H9 (cell line): ENCODE data around the gene GTPBP4. TPM values are rescaled to one million over a fixed set of nuclear protein-coding genes. Genes with fewer than 3 reads are reported as not detected.

Experiments
- DNase-seq: peaks from one replicate; pipeline ENCODE4 v3.0.0-alpha.2; 2017
- H2AFZ ChIP-seq: one replicate; pipeline ENCODE4 v1.6.1; 2013; ENCODE audit warnings: mild to moderate bottlenecking, low read length, control low read depth, moderate library complexity
- H2AK5ac ChIP-seq: 2 replicates; pipeline ENCODE4 v1.6.1; 2013; ENCODE audit warnings: low read length, control low read depth, mixed read lengths; ENCODE audit not compliant: insufficient read length
- H2BK120ac ChIP-seq: one replicate; pipeline ENCODE4 v1.6.1; 2013; ENCODE audit warnings: low read depth, mild to moderate bottlenecking, low read length, control low read depth, inconsistent platforms; ENCODE audit not compliant: poor library complexity, severe bottlenecking
- H2BK12ac ChIP-seq: 2 replicates; pipeline ENCODE4 v1.6.1; 2013; ENCODE audit warnings: low read length, control low read depth, mixed read lengths, low read depth; ENCODE audit not compliant: insufficient read length
- H2BK15ac ChIP-seq: 2 replicates; pipeline ENCODE4 v1.6.1; 2013; ENCODE audit warnings: low read depth, low read length, control low read depth
- H2BK20ac ChIP-seq: one replicate; pipeline ENCODE4 v1.6.1; 2013; ENCODE audit warnings: low read depth, mild to moderate bottlenecking, low read length, control low read depth, inconsistent platforms; ENCODE audit not compliant: poor library complexity, severe bottlenecking
- H2BK5ac ChIP-seq: 2 replicates; pipeline ENCODE4 v1.6.1; 2013; ENCODE audit warnings: low read length, control low read depth, mixed read lengths; ENCODE audit not compliant: insufficient read length
- H3K14ac ChIP-seq: 2 replicates; pipeline ENCODE4 v1.6.1; 2013; ENCODE audit warnings: low read length, control low read depth; ENCODE audit not compliant: insufficient read depth
- H3K18ac ChIP-seq: 2 replicates; pipeline ENCODE4 v1.6.1; 2013; ENCODE audit warnings: low read depth, mild to moderate bottlenecking, mixed read lengths, low read length, control low read depth; ENCODE audit not compliant: insufficient read length
- H3K23ac ChIP-seq: 2 replicates; pipeline ENCODE4 v1.6.1; 2013; ENCODE audit warnings: low read length, control low read depth, mixed read lengths, low read depth; ENCODE audit not compliant: insufficient read length
- H3K23me2 ChIP-seq: 2 replicates; pipeline ENCODE4 v1.6.1; 2013; ENCODE audit warnings: low read depth, mild to moderate bottlenecking, mixed read lengths, low read length, control low read depth; ENCODE audit not compliant: insufficient read length, poor library complexity, severe bottlenecking
- H3K27ac ChIP-seq: 2 replicates; pipeline ENCODE4 v1.5.1; 2013; ENCODE audit warnings: low read length, control low read depth, mixed read lengths, low read depth; ENCODE audit not compliant: insufficient read length
- H3K27me3 ChIP-seq: 2 replicates; pipeline ENCODE4 v1.6.1; 2013; ENCODE audit warnings: low read length, control low read depth, inconsistent platforms; ENCODE audit not compliant: insufficient read depth
- H3K4ac ChIP-seq: 2 replicates; pipeline ENCODE4 v1.6.1; 2013; ENCODE audit warnings: low read depth, mild to moderate bottlenecking, control low read depth, inconsistent platforms, low read length, moderate library complexity
- H3K4me1 ChIP-seq: 2 replicates; pipeline ENCODE4 v1.6.1; 2013; ENCODE audit warnings: low read length, control low read depth, inconsistent platforms; ENCODE audit not compliant: insufficient read depth
- H3K4me2 ChIP-seq: 2 replicates; pipeline ENCODE4 v1.6.1; 2013; ENCODE audit warnings: low read length, control low read depth, mixed read lengths; ENCODE audit not compliant: insufficient read length, insufficient read depth
- H3K56ac ChIP-seq: 2 replicates; pipeline ENCODE4 v1.6.1; 2013; ENCODE audit warnings: low read depth, mild to moderate bottlenecking, mixed read lengths, low read length, control low read depth; ENCODE audit not compliant: insufficient read length
- H3K79me1 ChIP-seq: 2 replicates; pipeline ENCODE4 v1.6.1; 2013; ENCODE audit warnings: low read depth, mild to moderate bottlenecking, moderate library complexity, low read length, control low read depth, inconsistent platforms; ENCODE audit not compliant: insufficient read depth, poor library complexity, severe bottlenecking
- H3K79me2 ChIP-seq: 2 replicates; pipeline ENCODE4 v1.6.1; 2013; ENCODE audit warnings: low read length, control low read depth, inconsistent platforms; ENCODE audit not compliant: insufficient read depth
- H3K9ac ChIP-seq: 2 replicates; pipeline ENCODE4 v1.6.1; 2013; ENCODE audit warnings: low read length, control low read depth, mixed read lengths; ENCODE audit not compliant: insufficient read length; ENCODE audit errors: extremely low read depth
- H3K9me3 ChIP-seq: one replicate; pipeline ENCODE4 v1.6.1; 2013; ENCODE audit warnings: low read depth, low read length, inconsistent platforms; ENCODE audit not compliant: control insufficient read depth
- H3T11ph ChIP-seq: one replicate; pipeline ENCODE4 v1.6.1; 2013; ENCODE audit warnings: mild to moderate bottlenecking, low read length, control low read depth, inconsistent platforms
- H4K20me1 ChIP-seq: one replicate; pipeline ENCODE4 v1.6.1; 2013; ENCODE audit not compliant: control insufficient read depth, insufficient read length, insufficient read depth
- H4K5ac ChIP-seq: 2 replicates; pipeline ENCODE4 v1.6.1; 2013; ENCODE audit warnings: low read depth, mild to moderate bottlenecking, mixed read lengths, low read length, control low read depth; ENCODE audit not compliant: insufficient read length
- H4K8ac ChIP-seq: replicated peaks from 2 replicates; pipeline ENCODE4 v1.6.1; 2013; ENCODE audit warnings: low read length, control low read depth, mixed read lengths, low read depth; ENCODE audit not compliant: insufficient read length
- H4K91ac ChIP-seq: 2 replicates; pipeline ENCODE4 v1.6.1; 2013; ENCODE audit warnings: low read depth, mild to moderate bottlenecking, moderate library complexity, mixed read lengths, low read length, control low read depth; ENCODE audit not compliant: insufficient read length
- H3K27ac Mint-ChIP-seq, 3 experiments: 2 replicates in 2 of 3; 3 replicates in 1 of 3; pipeline ENCODE4 v1.8.0; 2020 to 2021; ENCODE audit warnings: mixed read lengths in 3 of 3, mild to moderate bottlenecking in 1 of 3, moderate library complexity in 1 of 3
- H3K27me3 Mint-ChIP-seq: 2 replicates; pipeline ENCODE4 v1.8.0; 2021; ENCODE audit warnings: low read depth, mild to moderate bottlenecking, moderate library complexity, mixed read lengths
- H3K36me3 Mint-ChIP-seq, 3 experiments: 2 replicates in 2 of 3; 3 replicates in 1 of 3; pipeline ENCODE4 v1.8.0; 2020 to 2021; ENCODE audit warnings: low read depth in 3 of 3, mixed read lengths in 3 of 3; ENCODE audit not compliant: insufficient read depth in 1 of 3
- H3K4me1 Mint-ChIP-seq, 2 experiments: 2 replicates each; pipeline ENCODE4 v1.8.0; 2020; ENCODE audit warnings: mixed read lengths in 2 of 2
- H3K4me3 Mint-ChIP-seq, 2 experiments: 2 replicates in 1 of 2; 3 replicates in 1 of 2; pipeline ENCODE4 v1.8.0; 2020 to 2021; ENCODE audit warnings: mild to moderate bottlenecking in 2 of 2, mixed read lengths in 2 of 2, moderate library complexity in 1 of 2
- H3K9me3 Mint-ChIP-seq, 2 experiments: 2 replicates in 1 of 2; 3 replicates in 1 of 2; pipeline ENCODE4 v1.8.0; 2020; ENCODE audit warnings: mild to moderate bottlenecking in 2 of 2, mixed read lengths in 2 of 2, moderate library complexity in 1 of 2
- CTCF ChIP-seq: fragments of 200-600 bp; sonication (generic); conservative IDR thresholded peaks from 3 replicates; pipeline ENCODE4 v1.8.0; 2021; ENCODE audit warnings: antibody characterized with exemption, mild to moderate bottlenecking
- WGBS: extraction: QIAGEN DNeasy Blood & Tissue Kit; methylation state at CpG from one replicate; pipeline ENCODE4 v1.1.7; 2013; ENCODE audit warnings: missing lambda C conversion rate, low lambda C conversion rate, mixed read lengths; ENCODE audit not compliant: insufficient read length; ENCODE audit errors: extremely low coverage; 5-methylcytosine and 5-hydroxymethylcytosine counted together
- total RNA-seq: library from RNA; stranded (reverse); gene quantifications from 2 replicates; pipeline ENCODE4 v1.2.1, GENCODE V29; 2021

GTPBP4 gene
- total RNA-seq, 1 experiment from 2014 or later, result 134 TPM

GRCh38 chr10:953836-954235 lies 34.4 kb upstream of the GTPBP4 start:
- Histone ChIP-seq H4K91ac (no peak overlapping the region), H3K23me2 (no peaks in the 10 kb centered on the region), H3K79me1 (no peaks in the 10 kb centered on the region), H3K14ac (no peak overlapping the region; the same call in 1 of the 2 replicates), H3T11ph (no peak overlapping the region), H3K9ac (no peak overlapping the region), H2BK15ac (no peak overlapping the region), H4K5ac (no peak overlapping the region), H4K8ac (no peak overlapping the region), H4K20me1 (no peaks in the 10 kb centered on the region), H2BK5ac (no peak overlapping the region), H3K18ac (no peak overlapping the region), H3K4me2 (no peak overlapping the region), H2BK120ac (no peak overlapping the region), H2AFZ (no peak overlapping the region), H3K4ac (no peak overlapping the region), H3K4me1 (no peaks in the 10 kb centered on the region), H3K23ac (no peak overlapping the region), H2AK5ac (no peak overlapping the region), H3K27me3 (no peaks in the 10 kb centered on the region), H3K9me3 (no peaks in the 10 kb centered on the region), H3K56ac (no peak overlapping the region), H3K27ac (no peak overlapping the region), H3K79me2 (no peaks in the 10 kb centered on the region), H2BK20ac (no peak overlapping the region), H2BK12ac (no peak overlapping the region)
- Mint-ChIP-seq H3K4me1 (peaks cover 0 to 5% of the 10 kb centered on the region in 2 experiments; a peak in 1 of 4 replicates), H3K9me3 (no peaks in the 10 kb centered on the region), H3K4me3 (no peak overlapping the region), H3K27ac (no peak overlapping the region), H3K36me3 (no peaks in the 10 kb centered on the region), H3K27me3 (peaks cover 23% of the 10 kb centered on the region)
- no peak for DNase-seq
- WGBS, result no CpG with 5 or more reads among the region's 11 CpGs
- no peak for TF ChIP-seq CTCF
